Keratinocyte (primary cell): ENCODE data around the gene CNR2. TPM values are rescaled to one million over a fixed set of nuclear protein-coding genes. Genes with fewer than 3 reads are reported as not detected.

ENCODE experiments used
- DNase-seq: peaks from one replicate; pipeline ENCODE4 v3.0.0-alpha.2; 2011; ENCODE audit warnings: low read depth, missing footprints, low spot score
- FAIRE-seq: peaks from 2 replicates; lab custom pipeline; 2011; peaks lifted over from hg19 to GRCh38; lab: Jason Lieb, UNC
- H2AFZ ChIP-seq: 2 replicates; pipeline ENCODE4 v1.6.0; 2012; ENCODE audit warnings: low read length, control low read depth, inconsistent platforms; ENCODE audit not compliant: control insufficient read depth
- H3K27ac ChIP-seq: 2 replicates; pipeline ENCODE4 v1.5.1; 2011; ENCODE audit warnings: low read length; ENCODE audit not compliant: control insufficient read depth, insufficient read depth
- H3K27me3 ChIP-seq: 3 replicates; pipeline ENCODE4 v1.6.0; 2011; ENCODE audit warnings: low read length; ENCODE audit not compliant: control insufficient read depth, insufficient read depth; ENCODE audit errors: extremely low read depth
- H3K36me3 ChIP-seq, 2 experiments: 2 replicates in 1 of 2; 3 replicates in 1 of 2; pipeline ENCODE4 v1.5.1; 2011; ENCODE audit warnings: low read length in 2 of 2, mild to moderate bottlenecking in 1 of 2; ENCODE audit not compliant: control insufficient read depth in 2 of 2, insufficient read depth in 2 of 2; ENCODE audit errors: extremely low read depth in 1 of 2
- H3K4me1 ChIP-seq: 3 replicates; pipeline ENCODE4 v1.5.1; 2011; ENCODE audit warnings: low read length; ENCODE audit not compliant: control insufficient read depth, insufficient read depth; ENCODE audit errors: extremely low read depth
- H3K4me2 ChIP-seq: 3 replicates; pipeline ENCODE4 v1.6.0; 2011; ENCODE audit warnings: low read depth, low read length; ENCODE audit not compliant: control insufficient read depth, insufficient read depth; ENCODE audit errors: extremely low read depth
- H3K4me3 ChIP-seq, 3 experiments: fragments of 200-600 bp in 1 of 3; sonication (generic) in 1 of 3; 2 replicates in 2 of 3; 3 replicates in 1 of 3; pipeline ENCODE4 v1.5.1; 2011 to 2016; ENCODE audit warnings: low read length in 3 of 3, mild to moderate bottlenecking in 3 of 3, control low read depth in 2 of 3, inconsistent platforms in 1 of 3, low read depth in 1 of 3, mixed read lengths in 1 of 3, mixed run types in 1 of 3, moderate library complexity in 1 of 3; ENCODE audit not compliant: control insufficient read depth in 2 of 3, insufficient read depth in 2 of 3; ENCODE audit errors: extremely low read depth in 1 of 3
- H3K79me2 ChIP-seq: 2 replicates; pipeline ENCODE4 v1.6.0; 2012; ENCODE audit warnings: low read length; ENCODE audit not compliant: control insufficient read depth, insufficient read depth
- H3K9ac ChIP-seq: 3 replicates; pipeline ENCODE4 v1.6.0; 2011; ENCODE audit warnings: low read length; ENCODE audit not compliant: control insufficient read depth, insufficient read depth; ENCODE audit errors: extremely low read depth
- H3K9me1 ChIP-seq: 3 replicates; pipeline ENCODE4 v1.6.0; 2011; ENCODE audit warnings: low read length; ENCODE audit not compliant: control insufficient read depth, insufficient read depth; ENCODE audit errors: extremely low read depth
- H3K9me3 ChIP-seq: 2 replicates; pipeline ENCODE4 v1.5.1; 2012; ENCODE audit warnings: low read depth, low read length; ENCODE audit not compliant: control insufficient read depth
- H4K20me1 ChIP-seq: 3 replicates; pipeline ENCODE4 v1.6.0; 2011; ENCODE audit warnings: low read length; ENCODE audit not compliant: control insufficient read depth, insufficient read depth; ENCODE audit errors: extremely low read depth
- EZH2 ChIP-seq: IDR thresholded peaks from one replicate; pipeline ENCODE4 v1.6.1; 2012; ENCODE audit warnings: inconsistent platforms, mild to moderate bottlenecking, low read length, moderate library complexity
- dilution Hi-C: fragments of 300-500 bp; cut with MboI; formaldehyde crosslinking; loops from one replicate; pipeline ENCODE4 v1.7.0; 2020; ENCODE audit warnings: low sequenced_read_pairs; ENCODE audit not compliant: extremely low pct_ligation_motif_present
- polyA plus RNA-seq, 5 experiments: library from polyadenylated mRNA; depleted of rRNA in 3 of 5; stranded (reverse) in 3 of 5; stranded (forward) in 1 of 5; unstranded in 1 of 5; fragments of >200 nt; gene quantifications; 1 replicate in 1 of 5; 2 replicates in 3 of 5; 3 replicates in 1 of 5; pipeline versions ENCODE4 v1.2.1 to v1.2.3, GENCODE V29; 2011 to 2012; ENCODE audit warnings: missing spikeins in 2 of 5, low read depth in 1 of 5, low replicate concordance in 1 of 5
- TF ChIP-seq, protein P1 (sequence below), 3 experiments: IDR thresholded peaks in 1 of 3; conservative IDR thresholded peaks in 1 of 3; optimal IDR thresholded peaks in 1 of 3; 2 replicates in 2 of 3; 3 replicates in 1 of 3; pipeline versions ENCODE3 to v1.5.1; 2011; ENCODE audit warnings: low read length in 3 of 3, mild to moderate bottlenecking in 3 of 3, moderate library complexity in 2 of 3, control low read depth in 1 of 3, inconsistent platforms in 1 of 3; ENCODE audit not compliant: insufficient read depth in 2 of 3; ENCODE audit errors: extremely low read depth in 1 of 3

CNR2 gene
- polyA plus RNA-seq, 1 donor (not counting 4 experiments of a cell fraction or from before 2014, with no cell fraction given) = not detected

DNA sequence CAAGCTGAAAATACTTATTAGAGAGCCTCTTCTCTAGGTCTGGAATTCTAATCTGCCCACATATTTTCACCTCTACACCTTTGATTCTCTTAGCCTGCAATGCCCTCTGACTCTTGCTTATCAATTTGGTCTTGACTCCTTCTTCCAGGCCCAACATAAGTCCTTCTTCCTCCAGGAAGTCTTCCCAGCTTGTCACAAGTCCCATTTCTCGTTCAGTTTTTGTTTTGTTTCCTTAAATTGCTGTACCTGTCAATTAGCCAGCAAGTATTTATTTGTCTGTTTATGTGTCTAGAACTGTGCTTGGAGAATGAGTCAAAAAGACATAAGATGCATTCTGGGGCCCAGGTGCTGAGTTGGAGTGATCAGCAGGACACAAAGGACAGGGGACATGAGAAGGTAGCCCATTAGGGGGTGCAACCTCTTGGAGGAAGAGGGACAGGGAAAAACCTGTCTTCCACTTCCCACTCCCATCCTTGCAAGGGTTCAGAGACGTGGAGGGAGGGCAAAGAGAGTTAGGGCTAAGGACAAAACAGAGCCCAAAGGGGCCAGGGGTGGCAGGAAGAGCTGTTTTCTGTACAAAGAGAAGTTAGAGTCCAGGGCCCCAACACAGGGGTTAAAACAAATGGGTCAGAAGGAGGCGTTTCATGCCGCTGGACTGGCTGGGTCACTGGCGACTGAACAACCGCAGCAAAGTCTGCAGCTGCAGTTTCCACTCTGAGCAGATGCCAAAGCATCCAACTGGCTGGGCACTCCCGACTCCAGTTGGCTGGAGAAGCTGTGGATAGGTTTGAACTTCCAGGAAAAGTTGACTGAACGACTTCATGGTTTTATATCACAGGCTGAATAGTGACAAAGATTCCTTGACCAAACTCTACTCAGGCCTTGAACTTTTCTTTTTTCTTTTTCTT, 10.7 kb upstream of the CNR2 start:
- no peaks in the 10 kb centered on the region for H4K20me1 ChIP-seq
- no peak for DNase-seq

DNA sequence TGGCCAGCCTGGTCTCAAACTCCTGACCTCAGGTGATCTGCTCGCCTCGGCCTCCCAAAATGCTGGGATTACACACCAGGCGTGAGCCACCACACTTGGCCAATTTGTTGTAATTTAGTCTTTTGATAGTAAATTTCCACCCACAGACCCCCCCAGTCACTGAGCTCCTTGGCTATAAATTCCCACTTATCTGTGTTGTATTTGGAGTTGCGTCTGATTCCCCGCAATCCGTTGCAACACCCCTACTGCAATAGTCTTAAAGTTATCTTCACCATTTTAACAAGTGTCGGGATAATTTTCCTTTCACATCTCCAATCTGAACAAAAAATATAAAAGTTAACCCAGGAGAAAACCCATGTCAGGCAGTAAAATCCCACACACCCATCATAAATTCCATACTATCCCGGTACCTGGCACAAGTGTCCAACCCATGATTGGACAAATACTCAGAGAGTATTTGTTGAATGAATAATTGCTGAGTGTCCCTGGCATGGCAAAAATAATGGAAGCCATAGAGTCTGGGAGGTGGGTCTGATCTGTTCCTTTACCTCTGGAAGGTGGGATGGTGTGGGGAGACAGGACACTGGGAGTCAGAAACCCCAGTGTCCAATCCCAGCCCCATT, 9.3 kb upstream of the CNR2 start:
- Histone ChIP-seq H3K36me3 (no peaks in the 10 kb centered on the region), H3K27ac (no peak overlapping the region), H3K27me3 (no peaks in the 10 kb centered on the region), H3K9me3 (no peaks in the 10 kb centered on the region), H3K4me3 (no peak overlapping the region), H3K4me2 (no peak overlapping the region), H4K20me1 (no peaks in the 10 kb centered on the region), H2AFZ (no peak overlapping the region), H3K4me1 (no peaks in the 10 kb centered on the region), H3K9me1 (no peaks in the 10 kb centered on the region), H3K79me2 (no peaks in the 10 kb centered on the region), H3K9ac (no peak overlapping the region)
- no peak for FAIRE-seq
- no peak for DNase-seq
- dilution Hi-C loops = no loop called here
- TF ChIP-seq, protein P1, sequence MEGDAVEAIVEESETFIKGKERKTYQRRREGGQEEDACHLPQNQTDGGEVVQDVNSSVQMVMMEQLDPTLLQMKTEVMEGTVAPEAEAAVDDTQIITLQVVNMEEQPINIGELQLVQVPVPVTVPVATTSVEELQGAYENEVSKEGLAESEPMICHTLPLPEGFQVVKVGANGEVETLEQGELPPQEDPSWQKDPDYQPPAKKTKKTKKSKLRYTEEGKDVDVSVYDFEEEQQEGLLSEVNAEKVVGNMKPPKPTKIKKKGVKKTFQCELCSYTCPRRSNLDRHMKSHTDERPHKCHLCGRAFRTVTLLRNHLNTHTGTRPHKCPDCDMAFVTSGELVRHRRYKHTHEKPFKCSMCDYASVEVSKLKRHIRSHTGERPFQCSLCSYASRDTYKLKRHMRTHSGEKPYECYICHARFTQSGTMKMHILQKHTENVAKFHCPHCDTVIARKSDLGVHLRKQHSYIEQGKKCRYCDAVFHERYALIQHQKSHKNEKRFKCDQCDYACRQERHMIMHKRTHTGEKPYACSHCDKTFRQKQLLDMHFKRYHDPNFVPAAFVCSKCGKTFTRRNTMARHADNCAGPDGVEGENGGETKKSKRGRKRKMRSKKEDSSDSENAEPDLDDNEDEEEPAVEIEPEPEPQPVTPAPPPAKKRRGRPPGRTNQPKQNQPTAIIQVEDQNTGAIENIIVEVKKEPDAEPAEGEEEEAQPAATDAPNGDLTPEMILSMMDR (optimal IDR thresholded peaks at IDR 0.05 in 1 of 3, IDR thresholded peaks at IDR 0.05 in 1 of 3, conservative IDR thresholded peaks at IDR 0.05 in 1 of 3; ENCODE audit: extremely low read depth in 1 of 3, insufficient read depth in 2 of 3, low read length in 3 of 3) = no peak
- TF ChIP-seq EZH2 = no peak

More for the DNA sequence above, 10.7 kb upstream of the CNR2 start:
- Histone ChIP-seq H3K27ac (no peak overlapping the region), H3K79me2 (no peaks in the 10 kb centered on the region), H3K27me3 (no peaks in the 10 kb centered on the region), H3K9ac (no peak overlapping the region), H3K4me2 (no peak overlapping the region), H3K36me3 (no peaks in the 10 kb centered on the region), H2AFZ (no peak overlapping the region), H3K9me3 (no peaks in the 10 kb centered on the region), H3K4me3 (no peak overlapping the region), H3K4me1 (no peaks in the 10 kb centered on the region), H3K9me1 (no peaks in the 10 kb centered on the region)
- no peak for FAIRE-seq
- dilution Hi-C loops = no loop called here
- TF ChIP-seq, protein P1 (optimal IDR thresholded peaks at IDR 0.05 in 1 of 3, IDR thresholded peaks at IDR 0.05 in 1 of 3, conservative IDR thresholded peaks at IDR 0.05 in 1 of 3; ENCODE audit: extremely low read depth in 1 of 3, insufficient read depth in 2 of 3, low read length in 3 of 3) = no peak
- TF ChIP-seq EZH2 = no peak
